Measurements from ENCODE around the gene SORT1. TPM values are rescaled to one million over a fixed set of nuclear protein-coding genes. Genes with fewer than 3 reads are reported as not detected.

The SORT1 gene
- total RNA-seq, 1 donor from 2014 or later = 40.6 TPM

DNA sequence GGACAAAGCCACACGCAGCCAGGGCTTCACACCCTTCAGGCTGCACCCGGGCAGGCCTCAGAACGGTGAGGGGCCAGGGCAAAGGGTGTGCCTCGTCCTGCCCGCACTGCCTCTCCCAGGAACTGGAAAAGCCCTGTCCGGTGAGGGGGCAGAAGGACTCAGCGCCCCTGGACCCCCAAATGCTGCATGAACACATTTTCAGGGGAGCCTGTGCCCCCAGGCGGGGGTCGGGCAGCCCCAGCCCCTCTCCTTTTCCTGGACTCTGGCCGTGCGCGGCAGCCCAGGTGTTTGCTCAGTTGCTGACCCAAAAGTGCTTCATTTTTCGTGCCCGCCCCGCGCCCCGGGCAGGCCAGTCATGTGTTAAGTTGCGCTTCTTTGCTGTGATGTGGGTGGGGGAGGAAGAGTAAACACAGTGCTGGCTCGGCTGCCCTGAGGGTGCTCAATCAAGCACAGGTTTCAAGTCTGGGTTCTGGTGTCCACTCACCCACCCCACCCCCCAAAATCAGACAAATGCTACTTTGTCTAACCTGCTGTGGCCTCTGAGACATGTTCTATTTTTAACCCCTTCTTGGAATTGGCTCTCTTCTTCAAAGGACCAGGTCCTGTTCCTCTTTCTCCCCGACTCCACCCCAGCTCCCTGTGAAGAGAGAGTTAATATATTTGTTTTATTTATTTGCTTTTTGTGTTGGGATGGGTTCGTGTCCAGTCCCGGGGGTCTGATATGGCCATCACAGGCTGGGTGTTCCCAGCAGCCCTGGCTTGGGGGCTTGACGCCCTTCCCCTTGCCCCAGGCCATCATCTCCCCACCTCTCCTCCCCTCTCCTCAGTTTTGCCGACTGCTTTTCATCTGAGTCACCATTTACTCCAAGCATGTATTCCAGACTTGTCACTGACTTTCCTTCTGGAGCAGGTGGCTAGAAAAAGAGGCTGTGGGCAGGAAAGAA lies 122.9 kb downstream of the SORT1 start:
- peaks cover 13% of the 10 kb centered on the region for H3K36me3 Mint-ChIP-seq
- peaks cover 41% of the 10 kb centered on the region for H3K4me1 Mint-ChIP-seq
- no peaks in the 10 kb centered on the region for H3K9me3 Mint-ChIP-seq
- TF ChIP-seq, protein P1, sequence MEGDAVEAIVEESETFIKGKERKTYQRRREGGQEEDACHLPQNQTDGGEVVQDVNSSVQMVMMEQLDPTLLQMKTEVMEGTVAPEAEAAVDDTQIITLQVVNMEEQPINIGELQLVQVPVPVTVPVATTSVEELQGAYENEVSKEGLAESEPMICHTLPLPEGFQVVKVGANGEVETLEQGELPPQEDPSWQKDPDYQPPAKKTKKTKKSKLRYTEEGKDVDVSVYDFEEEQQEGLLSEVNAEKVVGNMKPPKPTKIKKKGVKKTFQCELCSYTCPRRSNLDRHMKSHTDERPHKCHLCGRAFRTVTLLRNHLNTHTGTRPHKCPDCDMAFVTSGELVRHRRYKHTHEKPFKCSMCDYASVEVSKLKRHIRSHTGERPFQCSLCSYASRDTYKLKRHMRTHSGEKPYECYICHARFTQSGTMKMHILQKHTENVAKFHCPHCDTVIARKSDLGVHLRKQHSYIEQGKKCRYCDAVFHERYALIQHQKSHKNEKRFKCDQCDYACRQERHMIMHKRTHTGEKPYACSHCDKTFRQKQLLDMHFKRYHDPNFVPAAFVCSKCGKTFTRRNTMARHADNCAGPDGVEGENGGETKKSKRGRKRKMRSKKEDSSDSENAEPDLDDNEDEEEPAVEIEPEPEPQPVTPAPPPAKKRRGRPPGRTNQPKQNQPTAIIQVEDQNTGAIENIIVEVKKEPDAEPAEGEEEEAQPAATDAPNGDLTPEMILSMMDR (IDR thresholded peaks at IDR 0.05; ENCODE audit: unreplicated experiment) = no peak
- no peaks in the 10 kb centered on the region for H3K27me3 Mint-ChIP-seq (ENCODE audit: low read depth)
- H3K4me3 Mint-ChIP-seq = peak overlapping the region; percentile 38
- peak overlapping the region; percentile 78 for H3K27ac Mint-ChIP-seq
- DNase-seq (ENCODE audit: low spot score in 2 of 2, unreplicated experiment in 2 of 2) = no peak

- no peak for DNase-seq (ENCODE audit: low spot score in 2 of 2, unreplicated experiment in 2 of 2)
- peak overlapping the region; percentile 28 for H3K27ac Mint-ChIP-seq
- TF ChIP-seq, protein P1 (IDR thresholded peaks at IDR 0.05; ENCODE audit: unreplicated experiment) = no peak
- no peaks in the 10 kb centered on the region for H3K9me3 Mint-ChIP-seq
- H3K36me3 Mint-ChIP-seq = peaks cover 9% of the 10 kb centered on the region
- H3K4me3 Mint-ChIP-seq = peak overlapping the region; percentile 18
- H3K27me3 Mint-ChIP-seq (ENCODE audit: low read depth) = no peaks in the 10 kb centered on the region
- peaks cover 41% of the 10 kb centered on the region for H3K4me1 Mint-ChIP-seq
Measured at GRCh38 chr1:109273570-109274288, 124.0 kb downstream of the SORT1 start.

- H3K36me3 Mint-ChIP-seq = peaks cover 11% of the 10 kb centered on the region
- H3K4me3 Mint-ChIP-seq = no peak overlapping the region
- no peaks in the 10 kb centered on the region for H3K27me3 Mint-ChIP-seq (ENCODE audit: low read depth)
- H3K27ac Mint-ChIP-seq = no peak overlapping the region
- peaks cover 41% of the 10 kb centered on the region for H3K4me1 Mint-ChIP-seq
- no peak for DNase-seq (ENCODE audit: low spot score in 2 of 2, unreplicated experiment in 2 of 2)
- H3K9me3 Mint-ChIP-seq = no peaks in the 10 kb centered on the region
- TF ChIP-seq, protein P1 (IDR thresholded peaks at IDR 0.05; ENCODE audit: unreplicated experiment) = no peak
Measured at GRCh38 chr1:109272831-109273547, 124.7 kb downstream of the SORT1 start.

DNA sequence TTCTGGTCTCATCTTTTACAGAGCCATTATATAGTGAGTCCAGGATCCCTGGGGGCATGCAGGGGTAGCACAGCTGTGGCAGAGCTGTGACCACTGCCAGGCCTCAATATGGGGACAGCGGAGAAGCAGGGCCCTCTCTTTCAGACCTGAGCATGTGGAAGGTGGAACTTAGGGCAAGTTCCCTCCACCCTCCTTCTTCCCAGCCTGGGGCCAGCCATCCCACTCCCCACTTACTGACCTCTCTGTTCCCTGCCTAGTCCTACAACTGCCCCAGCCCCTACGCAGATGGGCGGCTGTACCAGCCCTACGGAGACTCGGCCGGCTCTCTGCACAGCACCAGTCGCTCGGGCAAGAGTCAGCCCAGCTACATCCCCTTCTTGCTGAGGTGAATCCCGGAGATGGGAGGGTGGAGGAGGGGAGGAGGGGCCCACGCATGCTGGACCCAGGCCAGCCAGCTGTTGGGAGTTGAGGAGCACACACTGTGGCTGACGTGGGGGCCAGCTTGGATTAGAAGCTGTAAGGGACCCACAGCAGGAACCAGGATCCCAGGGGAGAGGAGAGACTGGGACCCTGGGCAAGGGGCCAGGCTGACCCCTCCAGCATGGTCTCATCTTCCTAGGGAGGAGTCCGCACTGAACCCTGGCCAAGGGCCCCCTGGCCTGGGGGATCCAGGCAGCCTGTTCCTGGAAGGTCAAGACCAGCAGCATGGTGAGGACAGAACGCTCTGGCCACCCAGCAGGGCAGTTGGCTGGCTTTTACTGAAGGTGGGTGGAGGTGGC lies 125.5 kb downstream of the SORT1 start:
- Mint-ChIP-seq H3K36me3 (peaks cover 11% of the 10 kb centered on the region), H3K4me3 (no peak overlapping the region), H3K27ac (peak overlapping the region; percentile 34), H3K4me1 (peaks cover 37% of the 10 kb centered on the region), H3K27me3 (ENCODE audit: low read depth) (no peaks in the 10 kb centered on the region), H3K9me3 (no peaks in the 10 kb centered on the region)
- DNase-seq (ENCODE audit: low spot score in 2 of 2, unreplicated experiment in 2 of 2) = no peak
- TF ChIP-seq, protein P1 (IDR thresholded peaks at IDR 0.05; ENCODE audit: unreplicated experiment) = no peak

GRCh38 chr1:109271458-109271857 lies 126.3 kb downstream of the SORT1 start:
- no peak for DNase-seq (ENCODE audit: low spot score in 2 of 2, unreplicated experiment in 2 of 2)
- H3K4me3 Mint-ChIP-seq = no peak overlapping the region
- no peaks in the 10 kb centered on the region for H3K27me3 Mint-ChIP-seq (ENCODE audit: low read depth)
- no peak overlapping the region for H3K27ac Mint-ChIP-seq
- TF ChIP-seq, protein P1 (IDR thresholded peaks at IDR 0.05; ENCODE audit: unreplicated experiment) = no peak
- peaks cover 35% of the 10 kb centered on the region for H3K4me1 Mint-ChIP-seq
- H3K36me3 Mint-ChIP-seq = peaks cover 11% of the 10 kb centered on the region
- no peaks in the 10 kb centered on the region for H3K9me3 Mint-ChIP-seq
